SK-N-SH treated with all-trans-retinoic acid at 6 μM for 48 hours (cell line): ENCODE data around the gene NME4.

Source experiments
- ATAC-seq: fragments of 200-7000 bp; cut with Tn5 transposase; 3 replicates; pipeline ENCODE4 v1.9.1; 2020; ENCODE audit warnings: mild to moderate bottlenecking, moderate library complexity
- ARNTL ChIP-seq: fragments of 450-650 bp; formaldehyde crosslinking; IDR thresholded peaks from 2 replicates; pipeline ENCODE4 v1.5.0; 2020; ENCODE audit warnings: low read depth, mild to moderate bottlenecking, moderate library complexity, borderline replicate concordance
- BACH2 ChIP-seq: fragments of 250-450 bp; sonication (Bioruptor Pico); IDR thresholded peaks from 2 replicates; pipeline ENCODE4 v1.9.0; 2021; ENCODE audit warnings: mild to moderate bottlenecking, borderline replicate concordance
- CREB5 ChIP-seq: fragments of 250-450 bp; sonication (Bioruptor Pico); IDR thresholded peaks from 2 replicates; pipeline ENCODE4 v1.5.1; 2020; ENCODE audit warnings: low read depth, mild to moderate bottlenecking, moderate library complexity
- CSDC2 ChIP-seq: fragments of 250-450 bp; sonication (Bioruptor Pico); IDR thresholded peaks from 2 replicates; pipeline ENCODE4 v1.5.0; 2020; ENCODE audit warnings: mild to moderate bottlenecking, moderate library complexity
- ESRRG ChIP-seq: fragments of 250-450 bp; sonication (Bioruptor Pico); IDR thresholded peaks from 2 replicates; pipeline ENCODE4 v1.6.1; 2021; ENCODE audit warnings: mild to moderate bottlenecking
- GLIS3 ChIP-seq: fragments of 250-450 bp; sonication (Bioruptor Pico); IDR thresholded peaks from 2 replicates; pipeline ENCODE4 v1.5.0; 2020; ENCODE audit warnings: mild to moderate bottlenecking, moderate library complexity
- OSR1 ChIP-seq: fragments of 250-450 bp; sonication (Bioruptor Pico); IDR thresholded peaks from 2 replicates; pipeline ENCODE4 v1.8.0; 2022; ENCODE audit warnings: moderate library complexity, mild to moderate bottlenecking, inconsistent platforms
- POU6F1 ChIP-seq: fragments of 250-450 bp; sonication (Bioruptor Pico); IDR thresholded peaks from 2 replicates; pipeline ENCODE4 v1.8.0; 2021; ENCODE audit warnings: low read depth, mild to moderate bottlenecking, moderate library complexity, borderline replicate concordance
- PPARA ChIP-seq: fragments of 250-450 bp; sonication (Bioruptor Pico); IDR thresholded peaks from 2 replicates; pipeline ENCODE4 v1.5.0; 2020; ENCODE audit warnings: mild to moderate bottlenecking, borderline replicate concordance
- RARB ChIP-seq: fragments of 250-450 bp; sonication (Bioruptor Pico); IDR thresholded peaks from 2 replicates; pipeline ENCODE4 v1.8.0; 2021; ENCODE audit warnings: mild to moderate bottlenecking, moderate library complexity
- TCF4 ChIP-seq: fragments of 250-450 bp; sonication (Bioruptor Pico); IDR thresholded peaks from 2 replicates; pipeline ENCODE4 v1.8.0; 2021; ENCODE audit warnings: mild to moderate bottlenecking, moderate library complexity, borderline replicate concordance
- TOX ChIP-seq: fragments of 250-450 bp; sonication (Bioruptor Pico); IDR thresholded peaks from 2 replicates; pipeline ENCODE4 v1.8.0; 2021; ENCODE audit warnings: mild to moderate bottlenecking, moderate library complexity, borderline replicate concordance
- ZFP30 ChIP-seq: fragments of 450-650 bp; formaldehyde crosslinking; IDR thresholded peaks from 2 replicates; pipeline ENCODE4 v1.5.0; 2022; ENCODE audit warnings: mild to moderate bottlenecking, moderate library complexity
- ZNF70 ChIP-seq: fragments of 450-650 bp; formaldehyde crosslinking; IDR thresholded peaks from 2 replicates; pipeline ENCODE4 v1.5.0; 2020; ENCODE audit warnings: mild to moderate bottlenecking, moderate library complexity
- ZNF8 ChIP-seq: fragments of 450-650 bp; formaldehyde crosslinking; IDR thresholded peaks from 2 replicates; pipeline ENCODE4 v1.5.0; 2020; ENCODE audit warnings: mild to moderate bottlenecking, moderate library complexity
- TF ChIP-seq, protein P1 (sequence below): fragments of 250-450 bp; sonication (Bioruptor Pico); IDR thresholded peaks from 2 replicates; pipeline ENCODE4 v1.5.0; 2020; ENCODE audit warnings: mild to moderate bottlenecking, moderate library complexity
- TF ChIP-seq, protein P2 (sequence below): fragments of 250-450 bp; sonication (Bioruptor Pico); IDR thresholded peaks from 2 replicates; pipeline ENCODE4 v1.5.1; 2021; ENCODE audit warnings: mild to moderate bottlenecking, moderate library complexity
- TF ChIP-seq, protein P3 (sequence below): fragments of 250-450 bp; sonication (Bioruptor Pico); IDR thresholded peaks from 2 replicates; pipeline ENCODE4 v1.8.0; 2020; ENCODE audit warnings: mild to moderate bottlenecking, moderate library complexity, borderline replicate concordance

Gene NME4

GRCh38 chr16:359067-359763, 37.8 kb upstream of the NME4 start:
- TF ChIP-seq, protein P1, sequence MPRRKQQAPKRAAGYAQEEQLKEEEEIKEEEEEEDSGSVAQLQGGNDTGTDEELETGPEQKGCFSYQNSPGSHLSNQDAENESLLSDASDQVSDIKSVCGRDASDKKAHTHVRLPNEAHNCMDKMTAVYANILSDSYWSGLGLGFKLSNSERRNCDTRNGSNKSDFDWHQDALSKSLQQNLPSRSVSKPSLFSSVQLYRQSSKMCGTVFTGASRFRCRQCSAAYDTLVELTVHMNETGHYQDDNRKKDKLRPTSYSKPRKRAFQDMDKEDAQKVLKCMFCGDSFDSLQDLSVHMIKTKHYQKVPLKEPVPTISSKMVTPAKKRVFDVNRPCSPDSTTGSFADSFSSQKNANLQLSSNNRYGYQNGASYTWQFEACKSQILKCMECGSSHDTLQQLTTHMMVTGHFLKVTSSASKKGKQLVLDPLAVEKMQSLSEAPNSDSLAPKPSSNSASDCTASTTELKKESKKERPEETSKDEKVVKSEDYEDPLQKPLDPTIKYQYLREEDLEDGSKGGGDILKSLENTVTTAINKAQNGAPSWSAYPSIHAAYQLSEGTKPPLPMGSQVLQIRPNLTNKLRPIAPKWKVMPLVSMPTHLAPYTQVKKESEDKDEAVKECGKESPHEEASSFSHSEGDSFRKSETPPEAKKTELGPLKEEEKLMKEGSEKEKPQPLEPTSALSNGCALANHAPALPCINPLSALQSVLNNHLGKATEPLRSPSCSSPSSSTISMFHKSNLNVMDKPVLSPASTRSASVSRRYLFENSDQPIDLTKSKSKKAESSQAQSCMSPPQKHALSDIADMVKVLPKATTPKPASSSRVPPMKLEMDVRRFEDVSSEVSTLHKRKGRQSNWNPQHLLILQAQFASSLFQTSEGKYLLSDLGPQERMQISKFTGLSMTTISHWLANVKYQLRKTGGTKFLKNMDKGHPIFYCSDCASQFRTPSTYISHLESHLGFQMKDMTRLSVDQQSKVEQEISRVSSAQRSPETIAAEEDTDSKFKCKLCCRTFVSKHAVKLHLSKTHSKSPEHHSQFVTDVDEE (CRISPR knock-in tag), result no peak
- TF ChIP-seq ZFP30 (no peak), ESRRG (CRISPR knock-in tag) (no peak), PPARA (no peak), TOX (CRISPR knock-in tag) (no peak), CREB5 (CRISPR knock-in tag) (no peak), OSR1 (no peak), BACH2 (CRISPR knock-in tag) (no peak), RARB (CRISPR knock-in tag) (no peak), POU6F1 (no peak)
- TF ChIP-seq, protein P2, sequence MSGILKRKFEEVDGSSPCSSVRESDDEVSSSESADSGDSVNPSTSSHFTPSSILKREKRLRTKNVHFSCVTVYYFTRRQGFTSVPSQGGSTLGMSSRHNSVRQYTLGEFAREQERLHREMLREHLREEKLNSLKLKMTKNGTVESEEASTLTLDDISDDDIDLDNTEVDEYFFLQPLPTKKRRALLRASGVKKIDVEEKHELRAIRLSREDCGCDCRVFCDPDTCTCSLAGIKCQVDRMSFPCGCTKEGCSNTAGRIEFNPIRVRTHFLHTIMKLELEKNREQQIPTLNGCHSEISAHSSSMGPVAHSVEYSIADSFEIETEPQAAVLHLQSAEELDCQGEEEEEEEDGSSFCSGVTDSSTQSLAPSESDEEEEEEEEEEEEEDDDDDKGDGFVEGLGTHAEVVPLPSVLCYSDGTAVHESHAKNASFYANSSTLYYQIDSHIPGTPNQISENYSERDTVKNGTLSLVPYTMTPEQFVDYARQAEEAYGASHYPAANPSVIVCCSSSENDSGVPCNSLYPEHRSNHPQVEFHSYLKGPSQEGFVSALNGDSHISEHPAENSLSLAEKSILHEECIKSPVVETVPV, result no peak
- TF ChIP-seq, protein P3, sequence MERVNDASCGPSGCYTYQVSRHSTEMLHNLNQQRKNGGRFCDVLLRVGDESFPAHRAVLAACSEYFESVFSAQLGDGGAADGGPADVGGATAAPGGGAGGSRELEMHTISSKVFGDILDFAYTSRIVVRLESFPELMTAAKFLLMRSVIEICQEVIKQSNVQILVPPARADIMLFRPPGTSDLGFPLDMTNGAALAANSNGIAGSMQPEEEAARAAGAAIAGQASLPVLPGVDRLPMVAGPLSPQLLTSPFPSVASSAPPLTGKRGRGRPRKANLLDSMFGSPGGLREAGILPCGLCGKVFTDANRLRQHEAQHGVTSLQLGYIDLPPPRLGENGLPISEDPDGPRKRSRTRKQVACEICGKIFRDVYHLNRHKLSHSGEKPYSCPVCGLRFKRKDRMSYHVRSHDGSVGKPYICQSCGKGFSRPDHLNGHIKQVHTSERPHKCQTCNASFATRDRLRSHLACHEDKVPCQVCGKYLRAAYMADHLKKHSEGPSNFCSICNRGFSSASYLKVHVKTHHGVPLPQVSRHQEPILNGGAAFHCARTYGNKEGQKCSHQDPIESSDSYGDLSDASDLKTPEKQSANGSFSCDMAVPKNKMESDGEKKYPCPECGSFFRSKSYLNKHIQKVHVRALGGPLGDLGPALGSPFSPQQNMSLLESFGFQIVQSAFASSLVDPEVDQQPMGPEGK (CRISPR knock-in tag), result no peak
- TF ChIP-seq, all 23 proteins: peak for 0
- no peak for ATAC-seq

GRCh38 chr16:359871-360697, 36.9 kb upstream of the NME4 start:
- TF ChIP-seq BACH2 (CRISPR knock-in tag), result no peak
- TF ChIP-seq GLIS3 (CRISPR knock-in tag), result no peak
- no peak for TF ChIP-seq ARNTL (CRISPR knock-in tag)
- no peak for TF ChIP-seq ESRRG (CRISPR knock-in tag)
- no peak for TF ChIP-seq CSDC2 (CRISPR knock-in tag)
- TF ChIP-seq, protein P2, result no peak
- TF ChIP-seq, protein P1 (CRISPR knock-in tag), result no peak
- TF ChIP-seq ZNF8 (CRISPR knock-in tag), result no peak
- TF ChIP-seq ZNF70, result no peak
- no peak for TF ChIP-seq PPARA
- TF ChIP-seq TCF4, result no peak
- TF ChIP-seq TOX (CRISPR knock-in tag), result no peak
- no peak for ATAC-seq
